A549 (cell line): Measurements from ENCODE around the gene SLC32A1. TPM values are rescaled to one million over a fixed set of nuclear protein-coding genes. Genes with fewer than 3 reads are reported as not detected.

Experiments used
- ATAC-seq, 2 experiments: fragments of 200-7000 bp in 1 of 2; fragments of >200 bp in 1 of 2; cut with Nextera tagmentation in 1 of 2; cut with Tn5 transposase in 1 of 2; 3 replicates each; pipeline versions ENCODE4 v1.8.0 to v1.9.1; 2018 to 2020; ENCODE audit warnings: mild to moderate bottlenecking in 1 of 2, moderate library complexity in 1 of 2
- CTCF ChIA-PET: fragments of 300-600 bp; sonication (Branson Sonifier 250); formaldehyde crosslinking; extraction: SDS; loops from one replicate; lab custom pipeline; 2021; ENCODE audit warnings: antibody characterized with exemption, inconsistent platforms; lab: Yijun Ruan, JAX
- POLR2A ChIA-PET: fragments of 350-600 bp; formaldehyde crosslinking; extraction: SDS; loops from one replicate; lab custom pipeline; 2021; ENCODE audit warnings: antibody characterized with exemption, inconsistent platforms; lab: Yijun Ruan, JAX
- DNase-seq, 2 experiments: peaks; one replicate each; pipeline versions ENCODE4 v3.0.0 to v3.0.0-alpha.2; 2011 to 2016; ENCODE audit warnings: low read depth in 1 of 2, low spot score in 1 of 2
- FAIRE-seq: peaks from 2 replicates; lab custom pipeline; 2011; peaks lifted over from hg19 to GRCh38; lab: Jason Lieb, UNC
- H3K27ac ChIP-seq, 2 experiments: fragments of >200 bp; sonication (Bioruptor Twin); formaldehyde crosslinking; 3 replicates each; pipeline ENCODE4 v1.5.1; 2016 to 2017
- H3K4me1 ChIP-seq: fragments of >200 bp; sonication (Bioruptor Twin); formaldehyde crosslinking; 3 replicates; pipeline ENCODE4 v1.6.1; 2016
- H3K4me2 ChIP-seq: fragments of >200 bp; sonication (Bioruptor Twin); formaldehyde crosslinking; 3 replicates; pipeline ENCODE4 v1.6.1; 2016
- H3K4me3 ChIP-seq: fragments of >200 bp; sonication (Bioruptor Twin); formaldehyde crosslinking; 3 replicates; pipeline ENCODE4 v1.5.1; 2016
- H3K9me3 ChIP-seq: fragments of >200 bp; sonication (Bioruptor Twin); formaldehyde crosslinking; 3 replicates; pipeline ENCODE4 v1.6.1; 2016
- CBX2 ChIP-seq: fragments of 200-600 bp; sonication (generic); IDR thresholded peaks from 2 replicates; pipeline ENCODE4 v1.6.1; 2016; ENCODE audit warnings: low read depth, mild to moderate bottlenecking, borderline replicate concordance
- CBX8 ChIP-seq: fragments of 200-600 bp; sonication (generic); IDR thresholded peaks from 2 replicates; pipeline ENCODE4 v1.6.1; 2016
- CTCF ChIP-seq: fragments of >200 bp; sonication (Bioruptor Twin); formaldehyde crosslinking; IDR thresholded peaks from 3 replicates; pipeline ENCODE4 v1.5.1; 2016
- EHF ChIP-seq: fragments of 250-450 bp; sonication (Bioruptor Pico); IDR thresholded peaks from 2 replicates; pipeline ENCODE4 v1.5.0; 2020; ENCODE audit warnings: mild to moderate bottlenecking
- EHMT2 ChIP-seq: fragments of 200-600 bp; sonication (generic); IDR thresholded peaks from 2 replicates; pipeline ENCODE4 v1.6.1; 2016; ENCODE audit warnings: antibody characterized with exemption, low read depth, mild to moderate bottlenecking, moderate library complexity
- FOSL2 ChIP-seq, 2 experiments: fragments of 450-650 bp in 1 of 2; fragments of >200 bp in 1 of 2; sonication (Bioruptor Twin) in 1 of 2; formaldehyde crosslinking; IDR thresholded peaks; 2 replicates each; pipeline versions ENCODE4 v1.5.0 to v1.6.1; 2016 to 2020; ENCODE audit warnings: mild to moderate bottlenecking in 1 of 2, moderate library complexity in 1 of 2
- HOXA7 ChIP-seq: fragments of 250-450 bp; sonication (Bioruptor Pico); IDR thresholded peaks from 2 replicates; pipeline ENCODE4 v1.5.0; 2020; ENCODE audit warnings: mild to moderate bottlenecking, moderate library complexity
- MAFK ChIP-seq: fragments of 450-650 bp; IDR thresholded peaks from 2 replicates; pipeline ENCODE4 v1.6.1; 2014; ENCODE audit not compliant: partially characterized antibody
- RCOR1 ChIP-seq: fragments of 150-350 bp; IDR thresholded peaks from 2 replicates; pipeline ENCODE4 v1.6.1; 2014; ENCODE audit warnings: antibody characterized with exemption, low read length, low read depth
- SREBF2 ChIP-seq: fragments of 450-650 bp; IDR thresholded peaks from 2 replicates; pipeline ENCODE4 v1.6.1; 2014; ENCODE audit warnings: mild to moderate bottlenecking, moderate library complexity
- USF2 ChIP-seq: fragments of 450-650 bp; IDR thresholded peaks from 2 replicates; pipeline ENCODE4 v1.6.1; 2014; ENCODE audit warnings: antibody characterized with exemption
- ZC3H11A ChIP-seq: fragments of 450-650 bp; IDR thresholded peaks from 2 replicates; pipeline ENCODE4 v1.6.1; 2014; ENCODE audit warnings: antibody characterized with exemption, mild to moderate bottlenecking
- WGBS: methylation state at CpG from one replicate; pipeline ENCODE4 v1.1.6; 2017; ENCODE audit errors: missing lambda C conversion rate; 5-methylcytosine and 5-hydroxymethylcytosine counted together
- polyA plus RNA-seq, 4 experiments: library from polyadenylated mRNA; depleted of rRNA in 3 of 4; stranded (reverse); fragments of >200 nt; fragmentation: RNase III in 1 of 4; extraction: RNeasy Plus Mini Kit Qiagen cat#74134 plus additional on column Dnase treatment in 1 of 4; gene quantifications; 2 replicates in 3 of 4; 3 replicates in 1 of 4; pipeline ENCODE4 v1.2.3, GENCODE V29; 2011 to 2017
- small RNA-seq, 6 experiments: library from RNA; depleted of rRNA; stranded (forward); fragments of <200 nt; gene quantifications; one replicate each; pipeline ENCODE3, GENCODE V24; 2012
- TF ChIP-seq, protein P1 (sequence below): fragments of 250-450 bp; sonication (Bioruptor Pico); IDR thresholded peaks from 2 replicates; pipeline ENCODE4 v1.5.0; 2020; ENCODE audit warnings: low read depth, mild to moderate bottlenecking, moderate library complexity
- TF ChIP-seq, protein P2 (sequence below): fragments of 250-450 bp; sonication (Bioruptor Pico); IDR thresholded peaks from 2 replicates; pipeline ENCODE4 v1.5.0; 2021; ENCODE audit warnings: mild to moderate bottlenecking, moderate library complexity, borderline replicate concordance

SLC32A1 gene
- polyA plus RNA-seq, 2 of the 4 experiments (the other 2 are of a cell fraction), result not detected

DNA sequence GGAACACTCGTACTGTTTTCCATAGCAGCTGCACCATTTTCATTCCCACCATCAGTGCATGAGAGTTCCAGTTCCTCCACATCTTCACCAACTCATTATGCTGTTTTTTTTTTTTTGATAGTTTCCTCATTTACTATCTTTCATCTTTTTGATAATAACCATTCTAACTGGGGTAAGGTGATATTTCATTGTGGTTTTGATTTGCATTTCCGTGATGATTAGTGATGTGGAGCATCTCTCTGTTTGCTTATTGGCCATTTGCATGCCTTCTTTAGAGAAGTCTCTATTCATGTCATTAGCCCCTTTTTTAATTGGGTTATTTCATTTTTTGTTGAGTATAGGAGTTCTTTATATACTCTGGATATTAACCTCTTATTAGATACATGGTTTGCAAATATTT, 49.9 kb downstream of the SLC32A1 start:
- CTCF ChIA-PET, result interaction anchor here (2.5 kb wide), 1 partner anchor 17 kb away, joined by 8 read pairs; no protein-coding TSS in a partner anchor
- FAIRE-seq, result no peak

DNA sequence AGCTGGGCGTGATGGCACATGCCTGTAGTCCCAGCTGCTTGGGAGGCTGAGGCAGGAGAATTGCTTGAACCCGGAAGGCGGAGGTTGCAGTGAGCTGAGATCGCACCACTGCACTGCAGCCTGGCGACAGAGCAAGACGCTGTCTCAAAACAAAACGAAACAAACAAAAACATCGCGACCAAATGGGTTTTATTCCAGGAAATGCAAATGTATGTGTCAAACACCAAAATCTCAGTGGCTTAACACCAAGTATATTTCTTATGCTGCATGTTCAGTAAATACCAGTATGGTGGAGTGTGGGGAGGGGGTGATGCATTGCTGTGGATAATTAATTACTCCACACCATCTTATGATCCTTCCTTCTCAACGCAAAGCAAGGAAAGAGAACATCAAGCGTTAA, 52.1 kb downstream of the SLC32A1 start:
- Histone ChIP-seq H3K27ac (no peak overlapping the region), H3K4me3 (no peak overlapping the region), H3K4me2 (no peak overlapping the region), H3K4me1 (no peaks in the 10 kb centered on the region), H3K9me3 (0 out of 3 replicates have a peak, but pooled peaks cover 3% of the 10 kb centered on the region)
- 97% methylated on average over 11 of the region's 11 CpGs for WGBS
- ChIA-PET POLR2A (no interaction called here), CTCF (interaction anchor here (2.5 kb wide), 1 partner anchor 14 kb away, joined by 8 read pairs; no protein-coding TSS in a partner anchor)
- no peak for DNase-seq
- no peak for FAIRE-seq
- ATAC-seq, result no peak
- no peak for TF ChIP-seq CBX8
- no peak for TF ChIP-seq EHF (CRISPR knock-in tag)
- TF ChIP-seq, protein P1, sequence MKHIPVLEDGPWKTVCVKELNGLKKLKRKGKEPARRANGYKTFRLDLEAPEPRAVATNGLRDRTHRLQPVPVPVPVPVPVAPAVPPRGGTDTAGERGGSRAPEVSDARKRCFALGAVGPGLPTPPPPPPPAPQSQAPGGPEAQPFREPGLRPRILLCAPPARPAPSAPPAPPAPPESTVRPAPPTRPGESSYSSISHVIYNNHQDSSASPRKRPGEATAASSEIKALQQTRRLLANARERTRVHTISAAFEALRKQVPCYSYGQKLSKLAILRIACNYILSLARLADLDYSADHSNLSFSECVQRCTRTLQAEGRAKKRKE (CRISPR knock-in tag), result no peak
- TF ChIP-seq FOSL2 (IDR thresholded peaks at IDR 0.05), result no peak
- TF ChIP-seq FOSL2 (CRISPR knock-in tag; IDR thresholded peaks at IDR 0.05), result no peak
- TF ChIP-seq RCOR1, result no peak
- TF ChIP-seq MAFK, result no peak
- no peak for TF ChIP-seq CTCF
- no peak for TF ChIP-seq SREBF2
- no peak for TF ChIP-seq HOXA7 (CRISPR knock-in tag)
- no peak for TF ChIP-seq USF2

More for the DNA sequence above, 49.9 kb downstream of the SLC32A1 start:
- H3K4me2 ChIP-seq, result no peak overlapping the region
- no peak for TF ChIP-seq RCOR1
- TF ChIP-seq, protein P2, sequence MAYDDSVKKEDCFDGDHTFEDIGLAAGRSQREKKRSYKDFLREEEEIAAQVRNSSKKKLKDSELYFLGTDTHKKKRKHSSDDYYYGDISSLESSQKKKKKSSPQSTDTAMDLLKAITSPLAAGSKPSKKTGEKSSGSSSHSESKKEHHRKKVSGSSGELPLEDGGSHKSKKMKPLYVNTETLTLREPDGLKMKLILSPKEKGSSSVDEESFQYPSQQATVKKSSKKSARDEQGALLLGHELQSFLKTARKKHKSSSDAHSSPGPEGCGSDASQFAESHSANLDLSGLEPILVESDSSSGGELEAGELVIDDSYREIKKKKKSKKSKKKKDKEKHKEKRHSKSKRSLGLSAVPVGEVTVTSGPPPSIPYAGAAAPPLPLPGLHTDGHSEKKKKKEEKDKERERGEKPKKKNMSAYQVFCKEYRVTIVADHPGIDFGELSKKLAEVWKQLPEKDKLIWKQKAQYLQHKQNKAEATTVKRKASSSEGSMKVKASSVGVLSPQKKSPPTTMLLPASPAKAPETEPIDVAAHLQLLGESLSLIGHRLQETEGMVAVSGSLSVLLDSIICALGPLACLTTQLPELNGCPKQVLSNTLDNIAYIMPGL (CRISPR knock-in tag), result no peak
- no peak for TF ChIP-seq EHMT2
- TF ChIP-seq EHF (CRISPR knock-in tag), result no peak
- TF ChIP-seq FOSL2 (IDR thresholded peaks at IDR 0.05), result no peak
- no peak for TF ChIP-seq FOSL2 (CRISPR knock-in tag; IDR thresholded peaks at IDR 0.05)
- TF ChIP-seq CBX2, result no peak
- TF ChIP-seq CTCF, result no peak
- TF ChIP-seq ZC3H11A, result no peak
- POLR2A ChIA-PET, result no interaction called here
- WGBS, result 95% methylated on average over 2 of the region's 2 CpGs
- 0 out of 3 replicates have a peak, but pooled peaks cover 3% of the 10 kb centered on the region for H3K9me3 ChIP-seq
- DNase-seq (no peak), ATAC-seq (no peak)
- no peak overlapping the region for H3K27ac ChIP-seq
- H3K4me3 ChIP-seq, result no peak overlapping the region
- no peaks in the 10 kb centered on the region for H3K4me1 ChIP-seq

Small RNA genes within 50 kb of the gene (small RNA-seq; reads per million reads assigned to genes)
- 0 reads per million in 6 experiments for gene RF00017

Other genes with a start within 250 kb of the SLC32A1 start
- gene ADIG, start 143.3 kb upstream of the SLC32A1 start, polyA plus RNA-seq (2011; rRNA removed), result not detected in 2 replicates
- gene ADIG, start 143.3 kb upstream of the SLC32A1 start, polyA plus RNA-seq (2017; fragmentation: RNase III; extraction: RNeasy Plus Mini Kit Qiagen cat#74134 plus additional on column Dnase treatment), result not detected in 3 replicates
- gene ARHGAP40, start 122.7 kb upstream of the SLC32A1 start, polyA plus RNA-seq (2011; rRNA removed), result not detected in 2 replicates
- not detected in 3 replicates for gene ARHGAP40, start 122.7 kb upstream of the SLC32A1 start, polyA plus RNA-seq (2017; fragmentation: RNase III; extraction: RNeasy Plus Mini Kit Qiagen cat#74134 plus additional on column Dnase treatment)
- gene ACTR5, start 24.0 kb downstream of the SLC32A1 start, polyA plus RNA-seq (2011; rRNA removed), result 11.9 and 13.4 TPM in 2 replicates
- gene ACTR5, start 24.0 kb downstream of the SLC32A1 start, polyA plus RNA-seq (2017; fragmentation: RNase III; extraction: RNeasy Plus Mini Kit Qiagen cat#74134 plus additional on column Dnase treatment), result 7.7 to 9.3 TPM (median 8.8 TPM) in 3 replicates
- gene PPP1R16B, start 81.2 kb downstream of the SLC32A1 start, polyA plus RNA-seq (2011; rRNA removed), result 0.17 and 0.28 TPM in 2 replicates
- 0.14 to 0.31 TPM (median 0.29 TPM) in 3 replicates for gene PPP1R16B, start 81.2 kb downstream of the SLC32A1 start, polyA plus RNA-seq (2017; fragmentation: RNase III; extraction: RNeasy Plus Mini Kit Qiagen cat#74134 plus additional on column Dnase treatment)
- 53.5 and 57.1 TPM in 2 replicates for gene FAM83D, start 201.9 kb downstream of the SLC32A1 start, polyA plus RNA-seq (2011; rRNA removed)
- 53.4 to 59.5 TPM (median 58.3 TPM) in 3 replicates for gene FAM83D, start 201.9 kb downstream of the SLC32A1 start, polyA plus RNA-seq (2017; fragmentation: RNase III; extraction: RNeasy Plus Mini Kit Qiagen cat#74134 plus additional on column Dnase treatment)
- gene DHX35, start 237.9 kb downstream of the SLC32A1 start, polyA plus RNA-seq (2011; rRNA removed), result 13.8 and 14.4 TPM in 2 replicates
- gene DHX35, start 237.9 kb downstream of the SLC32A1 start, polyA plus RNA-seq (2017; fragmentation: RNase III; extraction: RNeasy Plus Mini Kit Qiagen cat#74134 plus additional on column Dnase treatment), result 7.7 to 8.1 TPM (median 7.8 TPM) in 3 replicates